GM12873 (cell line): ENCODE results near the gene CMSS1.

ENCODE experiments used
- CTCF ChIP-seq: IDR thresholded peaks from 2 replicates; pipeline ENCODE4 v1.5.1; 2012; ENCODE audit warnings: low read depth, mild to moderate bottlenecking, moderate library complexity, low read length, control low read depth; ENCODE audit not compliant: insufficient read depth; ENCODE audit errors: missing control alignments

The CMSS1 gene

DNA sequence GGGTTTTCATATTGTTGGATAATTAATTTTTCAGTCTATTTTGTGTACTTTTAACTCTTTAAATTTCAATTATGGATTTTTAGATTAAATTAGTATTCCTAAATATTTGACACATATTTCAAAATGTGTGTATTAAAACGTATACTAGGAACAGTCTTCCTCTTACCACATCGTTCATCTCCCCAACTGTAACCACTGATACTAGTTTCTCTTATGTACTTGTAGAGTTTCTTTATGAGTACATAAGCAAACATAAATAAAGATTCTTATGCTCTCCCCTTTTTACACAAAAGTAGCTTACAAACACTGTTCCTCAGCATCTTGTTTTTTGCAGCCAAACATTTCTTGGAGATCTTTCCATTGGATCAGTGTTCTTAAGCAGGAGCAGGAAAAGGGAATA is 45.9 kb downstream of the CMSS1 start:
- TF ChIP-seq CTCF: no peak

GRCh38 chr3:99864289-99864688 is 46.6 kb downstream of the CMSS1 start:
- no peak for TF ChIP-seq CTCF

DNA sequence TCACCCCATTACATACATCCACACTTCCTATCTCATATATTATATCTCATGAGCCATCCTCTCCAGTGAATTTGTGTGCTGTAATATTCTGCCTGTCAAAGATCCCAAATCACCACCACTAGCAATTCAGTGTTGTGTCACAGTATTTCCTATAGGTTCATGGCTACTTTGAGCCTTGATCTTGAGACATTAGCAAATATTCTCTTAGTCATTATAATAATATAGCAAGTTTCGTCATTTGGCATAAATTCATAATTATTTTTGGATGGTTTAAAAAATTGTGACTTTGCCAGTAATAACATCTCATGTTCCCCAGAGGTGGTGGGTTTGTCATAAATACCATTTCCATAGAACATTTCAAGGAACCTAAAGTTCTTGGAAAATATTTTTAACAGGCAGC is 47.7 kb downstream of the CMSS1 start:
- no peak for TF ChIP-seq CTCF

DNA sequence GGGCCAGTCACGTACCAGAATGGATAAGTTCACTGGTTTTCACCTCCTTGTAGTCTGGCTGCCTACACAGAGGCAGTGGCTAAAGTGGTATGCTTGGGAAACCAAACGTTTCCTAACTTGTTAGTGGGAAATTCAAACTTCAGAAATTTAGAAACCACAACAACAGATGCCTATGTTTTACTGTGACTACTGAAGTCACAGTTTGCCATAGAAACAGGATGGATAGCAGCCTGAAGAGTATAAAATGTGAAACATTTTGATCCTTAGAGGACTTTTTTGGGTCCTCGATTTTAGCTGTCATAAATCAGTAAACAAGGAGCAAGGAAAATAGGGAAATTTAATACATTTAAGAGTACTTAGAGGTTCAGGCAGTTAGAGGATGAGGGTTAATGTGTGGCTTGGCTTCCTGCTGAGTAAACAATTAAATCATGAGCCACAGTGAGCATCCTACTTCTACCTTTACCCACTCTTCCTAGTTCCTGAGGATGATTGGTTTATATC is 48.6 kb downstream of the CMSS1 start:
- no peak for TF ChIP-seq CTCF

DNA sequence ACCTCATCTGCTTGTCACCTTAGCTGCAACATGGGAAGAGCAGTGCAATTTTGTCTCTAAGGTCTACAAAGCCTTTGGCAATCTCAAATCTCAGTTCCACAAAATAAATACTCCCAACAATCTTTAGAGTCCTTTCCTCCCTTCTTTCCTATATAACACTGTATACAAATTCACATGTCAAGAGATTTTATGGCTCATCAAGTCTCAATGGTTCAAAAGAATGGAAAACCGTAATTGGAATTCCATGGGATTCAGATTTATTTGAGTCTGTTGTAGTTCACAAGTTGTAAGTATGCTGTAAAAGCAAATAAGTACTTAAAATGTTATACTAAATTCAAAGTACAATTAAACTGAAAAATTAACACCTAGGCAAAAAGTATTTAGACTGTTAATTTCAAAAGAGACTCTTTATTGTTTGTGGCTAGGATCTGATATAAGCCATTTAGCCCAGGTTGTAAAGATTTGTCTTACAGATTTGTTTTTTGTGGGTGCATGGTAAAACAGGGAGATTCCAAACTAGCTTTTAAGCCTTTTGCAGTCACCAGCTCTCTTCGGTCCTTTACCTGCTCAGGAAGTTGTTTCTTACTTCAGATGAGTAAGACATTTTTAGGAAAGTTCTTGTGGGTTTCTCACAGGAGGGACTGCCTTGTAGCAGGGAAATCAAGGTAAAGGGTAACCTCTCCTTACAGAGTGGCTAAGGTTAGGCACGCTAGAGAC is 50.1 kb downstream of the CMSS1 start:
- no peak for TF ChIP-seq CTCF

DNA sequence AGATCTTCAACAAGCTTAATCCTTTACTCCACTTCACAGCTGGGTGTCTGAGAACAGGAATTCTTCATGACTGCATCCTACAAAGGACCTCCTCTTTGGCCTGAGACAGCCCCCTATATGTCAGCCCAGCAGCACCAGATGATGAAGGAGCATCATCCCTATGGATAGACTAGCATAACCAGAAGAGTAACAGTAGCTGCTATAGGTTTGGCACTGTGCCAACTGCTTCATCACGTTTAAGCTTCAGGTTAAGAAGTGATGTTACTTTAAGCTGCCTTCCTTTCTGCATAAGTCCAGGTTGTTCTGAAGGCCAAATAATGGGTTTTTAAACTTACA is 50.6 kb downstream of the CMSS1 start:
- TF ChIP-seq CTCF: no peak

GRCh38 chr3:99869621-99870020 is 52.0 kb downstream of the CMSS1 start:
- TF ChIP-seq CTCF: no peak
